Posterior cingulate gyrus (tissue), 11 donors: Measurements from ENCODE around the gene ARFGEF3.
A peak's percentile ranks its signal among the peaks of the same experiment; 100 is the strongest.
"Not testable (repeated sequence)": the region's sequence is repeated elsewhere in the genome, so short reads cannot be mapped to it uniquely, and the experiment has no call there.

Source experiments
- DNase-seq, 10 donors: peaks; one replicate each; pipeline versions ENCODE4 v3.0.0 to v3.0.0-alpha.2; 2020 to 2021; ENCODE audit warnings: mixed read lengths in 3 of 10
- intact Hi-C: fragments of 100-400 bp; cut with DNase I; formaldehyde crosslinking; loops from one replicate; pipeline ENCODE4 v1.15.1; 2023

Gene ARFGEF3

GRCh38 chr6:138331984-138332383 lies 170.2 kb downstream of the ARFGEF3 start:
- intact Hi-C loops: no loop called here

DNA sequence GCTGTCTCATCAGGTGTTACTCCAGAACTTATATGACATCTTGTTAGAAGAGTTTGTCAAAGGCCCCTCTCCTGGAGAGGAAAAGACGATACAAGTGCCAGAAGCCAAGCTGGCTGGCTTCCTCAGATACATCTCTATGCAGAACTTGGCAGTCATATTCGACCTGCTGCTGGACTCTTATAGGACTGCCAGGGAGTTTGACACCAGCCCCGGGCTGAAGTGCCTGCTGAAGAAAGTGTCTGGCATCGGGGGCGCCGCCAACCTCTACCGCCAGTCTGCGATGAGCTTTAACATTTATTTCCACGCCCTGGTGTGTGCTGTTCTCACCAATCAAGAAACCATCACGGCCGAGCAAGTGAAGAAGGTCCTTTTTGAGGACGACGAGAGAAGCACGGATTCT lies 172.3 kb downstream of the ARFGEF3 start:
- peak in 1 of 10 donors; percentile 64 for DNase-seq
- intact Hi-C loops: no loop called here

More at GRCh38 chr6:138331984-138332383, 170.2 kb downstream of the ARFGEF3 start:
- DNase-seq: no peak

GRCh38 chr6:138334963-138335362 lies 173.2 kb downstream of the ARFGEF3 start:
- intact Hi-C loops: no loop called here
- DNase-seq: peak in 2 of 10 donors; percentile 54 to 78

DNA sequence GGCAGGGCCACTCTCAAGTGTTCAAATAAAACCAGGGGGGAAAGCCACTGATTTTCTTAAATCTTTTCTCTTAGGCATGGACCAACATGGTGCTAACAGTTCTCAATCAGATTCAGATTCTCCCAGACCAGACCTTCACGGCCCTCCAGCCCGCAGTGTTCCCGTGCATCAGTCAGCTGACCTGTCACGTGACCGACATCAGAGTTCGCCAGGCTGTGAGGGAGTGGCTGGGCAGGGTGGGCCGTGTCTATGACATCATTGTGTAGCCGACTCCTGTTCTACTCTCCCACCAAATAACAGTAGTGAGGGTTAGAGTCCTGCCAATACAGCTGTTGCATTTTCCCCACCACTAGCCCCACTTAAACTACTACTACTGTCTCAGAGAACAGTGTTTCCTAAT lies 174.5 kb downstream of the ARFGEF3 start:
- DNase-seq: peak in 1 of 10 donors; percentile 64
- intact Hi-C loops: no loop called here

GRCh38 chr6:138337076-138337475 lies 175.3 kb downstream of the ARFGEF3 start:
- no peak for DNase-seq
- intact Hi-C loops: no loop called here

DNA sequence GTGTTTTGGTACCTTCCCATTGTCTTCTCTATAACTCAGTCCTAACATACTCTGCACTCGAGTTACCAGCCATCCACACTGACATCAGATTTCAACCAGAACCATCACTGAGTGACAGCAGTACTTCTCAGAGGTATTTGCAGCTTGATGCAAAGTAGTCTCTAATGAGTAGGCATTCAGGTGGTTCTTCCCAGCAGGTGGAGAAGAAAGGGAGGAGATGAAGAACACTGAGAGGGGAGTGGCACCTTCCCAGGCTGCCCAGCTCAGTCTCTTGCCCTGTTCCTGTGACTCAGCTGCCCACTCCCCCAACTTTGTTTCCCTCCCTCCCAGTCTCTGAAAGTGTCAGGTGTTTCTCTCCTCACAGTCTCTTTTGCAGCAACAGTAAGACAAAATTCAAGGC lies 177.3 kb downstream of the ARFGEF3 start:
- intact Hi-C loops: no loop called here
- peak in 1 of 10 donors; percentile 9 for DNase-seq

DNA sequence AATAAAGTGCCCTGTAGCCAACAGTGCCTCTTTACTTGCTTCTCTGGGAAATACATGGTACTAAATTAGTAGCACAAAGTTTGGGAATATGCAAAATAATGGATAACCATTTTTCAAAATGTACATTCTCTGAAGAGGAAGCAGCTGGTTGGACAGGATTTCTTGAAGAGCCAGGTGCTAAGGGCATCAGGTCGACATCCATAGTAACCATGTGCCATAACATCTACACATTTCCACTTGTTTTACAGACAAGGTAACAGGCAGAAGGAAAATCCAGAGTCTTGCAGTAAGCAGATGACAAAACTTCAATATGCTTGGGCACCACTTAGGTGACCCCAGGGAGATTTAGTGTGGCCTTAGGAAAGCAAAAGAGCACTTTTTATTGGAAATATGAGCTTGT lies 179.4 kb downstream of the ARFGEF3 start:
- intact Hi-C loops: no loop called here
- no peak for DNase-seq

DNA sequence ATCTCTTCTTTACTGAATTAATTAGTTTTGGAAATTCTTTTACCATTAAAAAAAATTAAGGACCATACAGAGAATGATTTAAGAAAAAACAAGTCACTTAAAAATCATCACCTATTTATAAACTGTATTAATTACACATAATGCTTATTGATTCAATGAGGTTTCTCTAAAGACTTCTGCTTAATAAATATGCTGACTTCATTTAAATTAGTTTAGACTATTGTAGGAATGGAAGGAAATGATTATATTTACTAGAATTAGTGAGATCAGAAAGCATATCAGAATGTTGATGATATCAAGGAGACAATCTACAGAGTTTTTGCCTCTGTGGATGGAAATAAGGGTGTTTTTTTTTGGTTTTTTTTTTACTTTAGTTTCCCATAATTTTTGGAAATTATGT lies 181.4 kb downstream of the ARFGEF3 start:
- no peak for DNase-seq
- intact Hi-C loops: no loop called here

GRCh38 chr6:138345565-138346285 lies 184.0 kb downstream of the ARFGEF3 start:
- no peak for DNase-seq
- intact Hi-C loops: no loop called here

DNA sequence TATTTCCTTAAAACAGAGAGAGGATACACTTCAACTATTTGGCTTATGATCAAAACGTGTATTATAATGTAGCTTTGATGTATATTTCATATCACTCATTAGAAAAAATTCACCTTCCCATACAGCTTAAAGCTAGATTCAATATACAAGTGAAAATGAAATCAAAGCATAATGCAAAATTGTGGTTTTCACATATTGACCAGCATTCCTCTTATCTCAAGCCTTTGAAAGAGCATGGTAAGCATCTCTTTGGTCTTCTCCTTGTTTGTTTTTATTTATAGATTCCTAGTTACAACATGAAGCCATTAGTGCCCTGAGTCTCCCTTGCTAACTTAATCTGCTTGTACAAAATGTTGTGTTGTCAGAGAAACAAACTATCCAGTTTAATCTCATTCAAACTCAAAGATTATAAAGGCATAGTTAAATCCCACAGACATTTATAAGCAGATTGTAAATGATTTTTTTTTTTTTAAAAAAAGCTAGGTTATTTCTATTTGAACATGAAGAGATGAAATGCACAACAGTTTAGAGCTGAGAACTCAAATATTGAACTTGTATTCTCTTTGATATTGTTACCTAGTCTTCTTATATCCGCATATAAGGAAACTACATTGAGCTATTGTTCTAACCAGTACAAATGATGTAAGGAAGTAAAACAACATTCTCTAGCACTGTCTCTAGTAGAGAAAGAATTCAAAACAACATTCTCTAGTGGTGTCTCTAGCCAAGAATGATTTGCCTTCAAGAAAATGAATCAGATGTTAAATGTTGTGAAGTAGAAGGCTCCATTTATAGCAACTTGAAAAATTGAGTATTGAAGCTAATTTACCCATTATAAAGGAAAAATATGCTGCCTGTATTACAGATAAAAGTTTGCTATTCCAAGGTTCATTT lies 184.8 kb downstream of the ARFGEF3 start:
- no peak for DNase-seq
- intact Hi-C loops: no loop called here

DNA sequence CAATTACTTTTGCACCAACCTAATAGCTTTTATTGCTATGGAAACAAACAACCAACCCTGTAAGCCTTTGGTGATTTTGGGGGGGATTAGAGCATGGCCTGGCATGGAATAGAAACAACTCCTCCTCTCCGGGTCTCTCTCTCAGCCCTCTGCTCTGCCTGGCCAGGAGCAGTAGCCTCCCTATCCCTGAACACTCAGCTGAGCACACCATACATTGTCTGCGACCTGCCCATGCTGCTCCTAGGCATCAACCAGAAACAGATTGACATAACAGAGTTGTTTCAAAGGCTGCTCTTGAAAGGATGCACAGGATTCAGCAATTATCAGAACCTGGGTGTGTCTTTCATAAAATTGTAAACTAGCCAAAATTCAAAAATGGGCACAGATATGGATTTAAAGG lies 186.1 kb downstream of the ARFGEF3 start:
- no peak for DNase-seq
- intact Hi-C loops: no loop called here

DNA sequence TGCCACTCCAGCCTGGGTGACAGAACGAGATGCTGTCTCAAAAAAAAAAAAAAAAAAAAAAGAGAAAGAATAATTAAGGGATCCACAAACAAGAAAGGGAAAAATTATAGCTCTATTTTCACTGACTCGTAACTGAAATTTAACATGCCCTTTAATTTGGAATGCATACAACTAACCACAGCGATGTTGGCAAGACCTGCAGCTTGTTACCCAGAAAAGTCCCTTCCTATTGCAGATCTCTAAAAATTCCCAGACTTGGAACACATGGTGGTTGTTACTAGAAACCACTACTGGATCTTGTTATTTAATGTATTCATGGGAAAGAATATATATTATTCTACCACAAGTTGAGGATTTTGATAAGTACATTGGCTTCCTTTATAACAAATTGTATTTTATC lies 188.2 kb downstream of the ARFGEF3 start:
- DNase-seq: no peak
- intact Hi-C loops: no loop called here

GRCh38 chr6:138357928-138358327 lies 196.2 kb downstream of the ARFGEF3 start:
- DNase-seq: no peak
- intact Hi-C loops: no loop called here

- DNase-seq, intact Hi-C loops: not testable (repeated sequence)
Observed at GRCh38 chr6:138368684-138369083, 206.9 kb downstream of the ARFGEF3 start.

DNA sequence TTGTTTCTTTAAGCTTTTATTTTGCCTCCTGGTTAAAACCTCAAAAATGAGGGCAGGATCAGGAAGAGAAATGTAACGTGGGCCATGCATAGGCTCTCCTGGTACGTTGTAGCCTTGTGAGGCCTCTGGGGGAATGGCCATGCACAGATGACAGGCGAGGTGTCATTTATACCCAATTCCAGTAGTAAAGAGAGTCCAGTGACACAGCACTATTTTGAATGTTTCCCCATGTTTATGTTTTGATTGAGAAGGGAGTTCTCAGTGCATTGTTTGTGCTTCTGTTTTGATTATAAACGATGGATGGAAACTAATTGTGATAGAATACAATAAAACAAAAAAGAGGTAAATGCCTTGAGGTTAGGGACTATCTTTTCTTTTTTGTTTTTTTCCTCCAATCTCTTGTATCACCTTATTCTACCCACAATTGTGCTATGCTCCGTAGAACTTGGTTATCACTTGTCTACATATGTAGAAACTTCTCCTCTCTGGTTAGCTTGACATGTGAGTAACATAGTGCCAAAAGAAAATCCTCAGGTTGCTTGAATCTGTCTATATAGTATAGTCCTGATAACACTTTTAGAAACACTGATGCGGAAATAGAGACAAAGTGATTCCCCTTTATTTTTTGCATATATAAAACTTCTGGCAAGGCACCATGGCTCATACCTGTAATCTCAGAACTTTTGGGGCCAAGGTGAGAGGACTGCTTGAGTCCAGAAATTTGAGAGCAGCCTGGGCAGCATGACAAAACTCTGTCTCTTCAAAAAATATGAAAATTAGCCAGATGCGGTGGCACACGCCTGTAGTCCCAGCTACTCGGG lies 209.1 kb downstream of the ARFGEF3 start:
- intact Hi-C loops: no loop called here

GRCh38 chr6:138371452-138371711 lies 209.6 kb downstream of the ARFGEF3 start:
- intact Hi-C loops: no loop called here
- no peak for DNase-seq

More for the DNA sequence above, 209.1 kb downstream of the ARFGEF3 start:
- no peak for DNase-seq

DNA sequence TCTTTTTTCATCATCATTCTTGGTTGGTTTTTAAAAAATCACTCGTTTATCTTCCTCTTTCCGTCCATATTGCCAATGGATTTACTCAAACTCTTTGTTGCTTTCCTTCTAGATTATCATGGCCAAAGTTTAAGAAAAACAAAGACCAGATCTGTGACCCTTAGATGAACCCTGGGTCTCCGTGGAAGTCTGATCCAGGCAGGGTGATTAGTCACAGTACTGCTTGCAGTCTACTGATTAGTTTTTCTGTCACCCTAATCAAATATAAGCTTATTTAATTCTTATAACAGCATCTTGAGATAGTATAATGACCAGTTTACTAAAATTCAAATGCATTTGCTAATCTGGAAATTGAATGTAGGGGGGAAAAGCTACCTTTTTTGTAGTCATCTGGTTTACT lies 210.0 kb downstream of the ARFGEF3 start:
- DNase-seq: no peak
- intact Hi-C loops: no loop called here

- DNase-seq: no peak
- intact Hi-C loops: no loop called here
Observed at GRCh38 chr6:138372711-138373463, 211.1 kb downstream of the ARFGEF3 start.

- intact Hi-C loops: no loop called here
- DNase-seq: no peak
Observed at GRCh38 chr6:138374230-138374629, 212.5 kb downstream of the ARFGEF3 start.

DNA sequence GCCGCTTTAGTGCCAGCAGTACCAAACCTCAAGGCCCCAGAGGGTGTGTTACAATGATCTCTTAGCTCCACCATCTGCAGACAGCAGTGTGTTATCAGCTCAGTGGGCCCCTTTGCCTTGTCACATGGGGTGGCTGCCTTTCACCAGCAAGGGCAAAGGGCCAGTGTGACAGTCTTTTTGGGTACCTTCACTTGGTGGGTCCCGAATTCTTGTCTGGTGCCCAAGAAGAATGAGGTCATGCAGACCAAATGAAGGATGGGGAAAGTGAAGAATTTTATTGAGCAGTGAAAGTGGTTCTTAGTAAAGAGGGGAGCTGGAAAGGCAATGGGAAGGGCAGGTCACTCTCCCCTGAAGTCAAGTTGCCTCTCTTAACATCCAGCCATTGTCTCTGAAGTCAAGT lies 213.1 kb downstream of the ARFGEF3 start:
- intact Hi-C loops: no loop called here

More for the DNA sequence above, 213.1 kb downstream of the ARFGEF3 start:
- DNase-seq: no peak
